Progenitor cell of endocrine pancreas (in vitro differentiated cells): ENCODE data around the gene CLBA1. TPM values are rescaled to one million over a fixed set of nuclear protein-coding genes. Genes with fewer than 3 reads are reported as not detected.

Experiments used
- DNase-seq: peaks from one replicate; pipeline ENCODE4 v3.0.0; 2021; ENCODE audit warnings: low spot score; ENCODE audit not compliant: unreplicated experiment
- H3K27ac Mint-ChIP-seq: 2 replicates; pipeline ENCODE4 v1.8.0; 2021; ENCODE audit warnings: mild to moderate bottlenecking, moderate library complexity, mixed read lengths
- H3K27me3 Mint-ChIP-seq: 2 replicates; pipeline ENCODE4 v1.8.0; 2021; ENCODE audit warnings: mixed read lengths
- H3K36me3 Mint-ChIP-seq: 2 replicates; pipeline ENCODE4 v1.8.0; 2022; ENCODE audit warnings: mixed read lengths; ENCODE audit not compliant: insufficient read depth
- H3K4me1 Mint-ChIP-seq: 2 replicates; pipeline ENCODE4 v1.8.0; 2021; ENCODE audit warnings: low read depth, mixed read lengths
- H3K4me3 Mint-ChIP-seq: 2 replicates; pipeline ENCODE4 v1.8.0; 2021; ENCODE audit warnings: low read depth, mild to moderate bottlenecking, moderate library complexity, mixed read lengths
- H3K9me3 Mint-ChIP-seq: 2 replicates; pipeline ENCODE4 v1.8.0; 2021; ENCODE audit warnings: low read depth, mixed read lengths
- total RNA-seq: library from RNA; stranded (reverse); gene quantifications from 2 replicates; pipeline ENCODE4 v1.2.1, GENCODE V29; 2021
- TF ChIP-seq, protein P1 (sequence below): fragments of 200-600 bp; sonication (generic); IDR thresholded peaks from one replicate; pipeline ENCODE4 v1.5.0; 2021; ENCODE audit warnings: antibody characterized with exemption, mild to moderate bottlenecking; ENCODE audit not compliant: unreplicated experiment

Gene CLBA1
- total RNA-seq, 1 donor from 2014 or later: 20.8 TPM

DNA sequence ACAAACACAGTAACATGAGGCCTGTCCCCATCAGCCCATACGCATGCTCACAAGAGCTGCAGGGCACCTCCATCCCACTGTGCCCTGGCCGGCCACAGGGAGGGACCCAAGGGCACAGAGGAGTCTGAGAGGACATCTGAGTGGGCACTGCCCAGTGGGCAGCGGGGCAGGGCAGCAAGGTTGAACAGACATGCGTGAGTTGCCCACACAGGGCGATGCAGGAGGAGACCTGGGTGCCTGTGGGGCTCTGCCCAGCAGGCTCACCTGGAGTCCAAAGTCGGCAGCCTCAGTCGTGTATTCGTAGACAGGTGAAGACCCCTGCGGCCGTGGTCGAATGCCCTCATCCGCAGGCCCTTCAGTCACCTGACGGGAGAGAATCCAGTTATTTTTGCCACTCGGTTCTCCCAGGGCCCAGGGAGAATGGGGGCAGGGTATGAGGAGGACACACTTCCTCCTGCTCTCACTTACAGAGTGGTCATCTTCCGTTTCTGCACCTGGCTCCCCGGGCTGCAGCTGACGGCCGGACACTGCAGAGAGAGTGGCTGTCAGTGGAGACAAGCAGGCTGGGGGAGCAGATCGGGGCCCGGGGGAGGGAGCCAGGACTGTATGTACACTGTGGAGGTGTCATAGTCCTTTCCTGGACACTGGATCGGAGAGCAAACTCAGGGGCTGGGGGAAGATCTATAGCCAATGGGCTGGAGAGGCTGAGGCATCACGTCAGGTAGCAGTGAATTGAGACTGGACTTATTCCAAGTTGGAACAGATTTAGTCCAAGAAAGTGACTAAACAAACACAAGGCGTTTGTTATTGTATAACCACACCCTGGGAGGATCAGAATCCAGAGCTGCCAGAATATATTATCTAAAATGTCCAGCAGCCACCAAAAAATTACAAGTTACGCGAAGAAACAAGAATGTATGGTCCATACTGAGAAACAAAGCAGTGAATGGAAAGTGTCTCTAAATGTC, 28.2 kb upstream of the CLBA1 start:
- TF ChIP-seq, protein P1, sequence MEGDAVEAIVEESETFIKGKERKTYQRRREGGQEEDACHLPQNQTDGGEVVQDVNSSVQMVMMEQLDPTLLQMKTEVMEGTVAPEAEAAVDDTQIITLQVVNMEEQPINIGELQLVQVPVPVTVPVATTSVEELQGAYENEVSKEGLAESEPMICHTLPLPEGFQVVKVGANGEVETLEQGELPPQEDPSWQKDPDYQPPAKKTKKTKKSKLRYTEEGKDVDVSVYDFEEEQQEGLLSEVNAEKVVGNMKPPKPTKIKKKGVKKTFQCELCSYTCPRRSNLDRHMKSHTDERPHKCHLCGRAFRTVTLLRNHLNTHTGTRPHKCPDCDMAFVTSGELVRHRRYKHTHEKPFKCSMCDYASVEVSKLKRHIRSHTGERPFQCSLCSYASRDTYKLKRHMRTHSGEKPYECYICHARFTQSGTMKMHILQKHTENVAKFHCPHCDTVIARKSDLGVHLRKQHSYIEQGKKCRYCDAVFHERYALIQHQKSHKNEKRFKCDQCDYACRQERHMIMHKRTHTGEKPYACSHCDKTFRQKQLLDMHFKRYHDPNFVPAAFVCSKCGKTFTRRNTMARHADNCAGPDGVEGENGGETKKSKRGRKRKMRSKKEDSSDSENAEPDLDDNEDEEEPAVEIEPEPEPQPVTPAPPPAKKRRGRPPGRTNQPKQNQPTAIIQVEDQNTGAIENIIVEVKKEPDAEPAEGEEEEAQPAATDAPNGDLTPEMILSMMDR: no peak
- no peak for DNase-seq
- no peak overlapping the region for H3K4me3 Mint-ChIP-seq
- peaks cover 29% of the 10 kb centered on the region for H3K27me3 Mint-ChIP-seq
- no peaks in the 10 kb centered on the region for H3K9me3 Mint-ChIP-seq
- H3K36me3 Mint-ChIP-seq: no peaks in the 10 kb centered on the region
- no peak overlapping the region for H3K27ac Mint-ChIP-seq
- no peaks in the 10 kb centered on the region for H3K4me1 Mint-ChIP-seq

DNA sequence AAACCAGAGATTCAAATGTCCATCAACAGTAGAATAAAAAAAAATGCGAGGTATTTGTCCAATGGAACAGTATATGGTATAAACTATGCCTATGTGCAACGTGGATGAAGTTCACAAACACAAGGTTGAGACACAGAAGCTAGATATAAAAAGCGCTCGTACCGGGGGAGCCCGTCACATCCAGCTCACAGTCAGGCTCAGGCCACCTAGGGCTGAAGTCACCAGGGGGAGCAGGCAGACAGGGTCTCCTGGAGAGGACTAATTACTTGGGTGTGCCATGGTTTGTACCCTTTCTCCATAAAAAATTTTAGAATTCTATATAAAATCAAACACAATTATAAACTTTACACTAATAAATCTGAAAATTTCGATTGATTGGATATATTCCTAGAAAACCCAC, 21.0 kb upstream of the CLBA1 start:
- Mint-ChIP-seq H3K36me3 (no peaks in the 10 kb centered on the region), H3K4me1 (peaks cover 3% of the 10 kb centered on the region), H3K9me3 (no peaks in the 10 kb centered on the region), H3K4me3 (no peak overlapping the region), H3K27me3 (peaks cover 18% of the 10 kb centered on the region), H3K27ac (no peak overlapping the region)
- TF ChIP-seq, protein P1: no peak
- no peak for DNase-seq

DNA sequence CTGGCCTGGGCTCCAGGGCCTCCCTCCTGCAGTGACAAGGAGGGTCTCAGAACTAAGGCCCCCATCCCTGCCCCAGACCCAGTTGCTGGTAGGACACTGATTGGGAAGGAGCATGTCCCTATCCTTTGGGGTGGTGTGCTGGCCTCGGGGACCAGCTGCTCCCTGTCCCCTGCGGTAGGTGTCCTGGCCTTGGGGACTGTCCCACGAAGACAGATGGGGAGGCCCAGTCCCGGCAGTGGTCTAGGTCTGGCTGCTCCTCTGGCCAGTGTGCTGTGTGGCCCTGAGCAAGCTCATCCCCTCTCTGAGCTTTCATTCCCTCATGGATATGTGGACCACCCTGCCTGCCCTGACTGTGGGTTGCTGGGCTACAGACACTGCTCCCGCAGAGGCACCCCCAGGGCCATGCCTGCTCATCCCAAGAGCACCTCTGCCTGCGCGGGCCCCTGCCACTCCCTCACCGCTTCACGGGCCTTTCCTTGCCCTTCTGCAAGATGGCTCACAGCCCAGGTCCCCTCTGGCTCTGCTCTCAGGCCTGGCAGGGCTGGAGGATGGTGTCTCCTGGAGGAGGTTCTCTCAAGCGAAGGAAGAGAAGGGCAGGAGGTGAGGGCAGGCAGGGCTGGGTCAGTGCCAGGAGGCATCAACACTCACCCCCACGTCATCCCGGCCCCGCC, 19.9 kb upstream of the CLBA1 start:
- peaks cover 3% of the 10 kb centered on the region for H3K4me1 Mint-ChIP-seq
- H3K27ac Mint-ChIP-seq: no peak overlapping the region
- no peak for DNase-seq
- H3K27me3 Mint-ChIP-seq: peaks cover 12% of the 10 kb centered on the region
- TF ChIP-seq, protein P1: no peak
- no peaks in the 10 kb centered on the region for H3K36me3 Mint-ChIP-seq
- H3K4me3 Mint-ChIP-seq: no peak overlapping the region
- H3K9me3 Mint-ChIP-seq: no peaks in the 10 kb centered on the region

DNA sequence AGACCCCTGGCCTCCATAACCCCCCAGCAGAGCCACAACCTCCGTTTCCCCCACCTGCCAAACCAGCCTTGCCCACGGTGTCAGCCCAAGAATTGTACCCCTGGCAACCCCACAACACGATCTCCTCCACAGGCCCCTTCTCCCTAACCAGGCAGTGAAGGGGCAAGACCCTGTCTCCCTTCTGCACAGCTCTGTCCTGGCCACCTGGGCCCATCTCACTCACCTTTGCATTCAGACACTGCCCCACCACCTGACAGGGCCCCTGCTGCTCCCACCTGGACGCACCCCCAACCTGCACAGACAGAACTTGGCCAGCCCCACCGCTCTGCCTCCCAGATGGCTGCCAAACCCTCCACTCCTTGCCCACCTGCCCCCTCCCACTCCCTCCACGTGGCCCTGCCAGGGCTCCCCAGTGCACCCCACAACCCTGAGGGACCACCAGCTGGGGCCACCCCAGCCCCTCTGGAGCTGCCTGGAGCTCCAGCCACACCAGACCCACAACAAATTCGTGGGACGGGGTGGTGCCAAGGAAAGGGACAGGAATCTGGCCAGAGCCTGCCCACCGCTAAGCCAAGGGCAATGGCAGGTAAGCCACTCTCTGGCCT, 19.2 kb upstream of the CLBA1 start:
- Mint-ChIP-seq H3K4me1 (peaks cover 3% of the 10 kb centered on the region), H3K4me3 (no peak overlapping the region), H3K9me3 (no peaks in the 10 kb centered on the region), H3K36me3 (no peaks in the 10 kb centered on the region), H3K27ac (no peak overlapping the region), H3K27me3 (peaks cover 12% of the 10 kb centered on the region)
- DNase-seq: no peak
- TF ChIP-seq, protein P1: no peak

DNA sequence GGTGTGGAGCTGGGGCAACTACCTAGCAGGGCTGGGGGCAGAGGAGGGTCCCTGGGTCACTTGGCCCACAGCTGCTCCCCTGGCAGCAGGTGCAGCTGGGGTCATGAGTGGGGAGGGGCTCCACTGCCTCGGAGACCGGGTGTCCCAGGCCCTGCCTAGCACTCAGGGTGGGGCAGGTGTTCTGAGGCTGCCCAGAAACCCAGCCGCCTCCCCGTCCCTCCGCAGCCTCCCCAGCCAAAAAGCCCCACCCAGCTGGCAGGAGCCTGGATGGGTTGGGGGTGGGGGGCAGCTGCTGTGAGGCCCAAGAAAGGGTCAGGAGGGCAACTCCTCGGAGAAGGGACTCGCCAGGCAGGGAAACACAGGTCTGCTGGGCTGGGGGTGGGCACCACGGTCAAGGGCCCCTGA, 18.6 kb upstream of the CLBA1 start:
- no peak overlapping the region for H3K27ac Mint-ChIP-seq
- H3K27me3 Mint-ChIP-seq: peaks cover 12% of the 10 kb centered on the region
- peaks cover 3% of the 10 kb centered on the region for H3K4me1 Mint-ChIP-seq
- DNase-seq: no peak
- TF ChIP-seq, protein P1: no peak
- no peaks in the 10 kb centered on the region for H3K9me3 Mint-ChIP-seq
- no peaks in the 10 kb centered on the region for H3K36me3 Mint-ChIP-seq
- H3K4me3 Mint-ChIP-seq: no peak overlapping the region
